Measurements from ENCODE around the gene REXO5.
"Not testable (repeated sequence)": the region's sequence is repeated elsewhere in the genome, so short reads cannot be mapped to it uniquely, and the experiment has no call there.

The REXO5 gene

DNA sequence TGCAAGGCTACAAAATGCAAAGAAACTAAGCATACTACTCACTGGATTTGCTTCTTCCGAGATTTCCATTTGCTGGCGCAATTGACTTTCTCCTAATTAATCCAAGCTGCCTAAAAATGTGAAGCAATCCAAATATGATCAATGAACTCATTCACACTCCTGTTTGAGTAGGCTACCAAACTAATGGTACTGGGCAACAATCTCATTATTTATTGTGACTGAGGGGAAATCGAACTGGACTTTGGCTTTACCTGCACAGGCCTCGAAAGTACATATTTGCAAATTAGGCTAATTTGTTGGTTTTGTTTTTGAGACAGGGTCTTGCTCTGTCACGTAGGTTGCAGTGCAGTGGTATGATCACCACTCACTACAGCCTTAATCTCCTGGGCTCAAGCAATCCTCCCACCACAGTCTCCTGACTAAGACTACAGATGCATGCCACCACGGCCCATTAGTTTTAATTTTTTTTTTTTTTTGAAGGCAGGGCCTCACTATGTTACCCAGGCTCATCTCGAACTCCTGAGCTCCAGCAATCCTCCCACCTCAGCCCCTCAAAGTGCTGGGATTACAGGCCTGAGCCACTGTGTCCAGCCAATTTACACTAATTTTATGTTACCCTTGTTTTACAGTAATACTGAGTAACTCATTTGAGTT is 2.6 kb upstream of the REXO5 start:
- no peak for DNase-seq

DNA sequence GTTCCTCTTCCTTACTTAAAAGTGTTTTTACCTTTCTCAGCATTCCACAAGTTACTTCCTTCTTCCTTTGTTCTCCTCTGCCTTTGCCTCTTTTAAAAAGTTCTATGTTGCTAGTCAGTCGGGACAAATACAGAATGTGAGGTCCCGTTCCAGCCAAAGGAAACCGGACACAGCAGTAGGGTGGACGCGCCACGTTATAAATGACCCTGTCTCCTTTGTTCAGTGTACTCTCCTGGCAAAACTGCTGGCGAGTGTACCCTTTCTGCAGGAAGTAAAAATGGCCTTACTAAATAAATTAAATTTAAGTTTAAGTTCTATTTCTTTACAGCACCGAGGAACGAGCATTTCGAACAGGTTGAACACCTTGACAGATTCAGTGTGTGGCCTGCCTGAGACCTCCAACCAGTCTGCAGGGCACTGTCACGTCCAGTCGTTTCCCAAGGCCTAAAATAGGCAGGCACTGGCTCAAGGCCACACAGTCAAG is 601 bp upstream of the REXO5 start:
- not testable (repeated sequence) for DNase-seq

DNA sequence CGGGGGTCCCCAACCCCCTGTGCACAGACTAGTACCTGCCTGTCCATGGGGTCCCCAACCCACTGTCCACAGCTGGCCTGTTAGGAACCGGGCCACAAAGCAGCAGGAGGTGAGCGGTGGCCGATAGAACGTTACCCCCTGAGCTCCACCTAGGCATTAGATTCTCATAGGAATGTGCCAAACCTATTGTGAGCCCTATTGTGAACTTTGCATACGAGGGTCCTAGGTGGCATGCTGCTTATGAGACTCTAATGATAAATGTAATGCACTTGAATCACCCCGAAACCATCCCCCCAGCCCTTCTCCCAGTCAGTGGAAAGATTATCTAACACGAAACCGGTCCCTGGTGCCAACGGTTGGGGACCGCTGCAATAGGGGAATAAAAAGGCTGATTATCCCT is 1.5 kb downstream of the REXO5 start:
- DNase-seq = no peak

DNA sequence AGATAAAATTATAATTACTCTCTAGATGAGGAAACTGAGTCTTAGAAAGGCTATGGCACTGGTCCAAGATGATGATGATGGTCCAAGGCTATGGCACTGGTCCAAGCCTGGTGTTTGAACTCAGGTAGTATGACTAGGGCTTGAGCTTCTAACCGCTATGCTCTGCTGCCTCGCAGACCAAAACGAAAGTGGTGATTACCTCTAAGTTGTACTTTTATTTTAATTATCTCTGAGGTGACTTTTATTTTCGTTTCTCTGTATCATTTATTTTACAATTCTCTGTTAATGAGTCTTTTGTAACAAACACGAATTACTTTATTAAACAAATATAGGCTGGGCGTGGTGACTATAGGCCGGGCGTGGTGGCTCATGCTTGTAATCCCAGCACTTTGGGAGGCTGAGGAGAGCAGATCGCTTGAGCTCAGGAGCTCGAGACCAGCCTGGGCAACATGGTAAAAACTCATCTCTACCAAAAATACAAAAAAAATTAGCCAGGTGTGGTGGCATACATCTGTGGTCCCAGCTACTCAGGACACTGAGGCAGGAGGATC is 5.6 kb downstream of the REXO5 start:
- no peak for DNase-seq

DNA sequence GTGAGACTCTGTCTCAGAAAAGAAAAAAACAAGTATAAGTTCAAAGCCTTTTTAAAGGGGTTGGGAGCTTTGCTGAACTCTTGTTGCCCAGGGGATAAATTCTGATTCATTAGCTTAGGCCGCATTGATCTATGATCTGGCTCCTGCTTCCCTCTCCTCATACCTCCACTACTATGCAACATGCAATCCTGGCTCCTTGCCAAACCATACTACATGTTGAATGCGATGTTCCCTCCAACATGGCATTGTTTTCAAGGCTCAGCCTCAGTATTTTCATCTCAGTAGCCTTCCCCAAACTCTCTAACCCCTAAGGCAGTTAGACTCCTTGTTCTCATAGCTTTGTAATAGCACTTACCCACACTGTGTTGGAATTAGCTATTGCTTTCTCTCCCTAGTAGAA is 6.2 kb downstream of the REXO5 start:
- DNase-seq = no peak

DNA sequence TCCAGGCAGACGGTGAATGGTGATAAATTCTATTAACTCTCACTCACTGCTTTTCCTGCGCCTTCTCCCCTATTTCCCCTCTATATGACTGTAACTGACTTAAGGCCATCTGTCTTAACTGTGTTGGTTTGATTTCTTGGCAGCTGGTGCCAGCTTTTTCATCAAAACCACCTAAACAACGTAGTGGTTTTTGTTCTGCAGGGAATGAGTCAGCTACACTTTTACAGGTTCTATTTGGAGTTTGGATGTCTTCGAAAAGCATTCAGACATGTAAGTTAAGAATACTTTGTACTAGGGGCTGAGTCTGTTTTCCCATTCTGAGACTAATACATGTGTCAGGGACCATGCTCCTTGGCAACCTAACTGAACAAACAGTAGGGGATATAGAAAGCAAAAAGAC is 8.5 kb downstream of the REXO5 start:
- no peak for DNase-seq

DNA sequence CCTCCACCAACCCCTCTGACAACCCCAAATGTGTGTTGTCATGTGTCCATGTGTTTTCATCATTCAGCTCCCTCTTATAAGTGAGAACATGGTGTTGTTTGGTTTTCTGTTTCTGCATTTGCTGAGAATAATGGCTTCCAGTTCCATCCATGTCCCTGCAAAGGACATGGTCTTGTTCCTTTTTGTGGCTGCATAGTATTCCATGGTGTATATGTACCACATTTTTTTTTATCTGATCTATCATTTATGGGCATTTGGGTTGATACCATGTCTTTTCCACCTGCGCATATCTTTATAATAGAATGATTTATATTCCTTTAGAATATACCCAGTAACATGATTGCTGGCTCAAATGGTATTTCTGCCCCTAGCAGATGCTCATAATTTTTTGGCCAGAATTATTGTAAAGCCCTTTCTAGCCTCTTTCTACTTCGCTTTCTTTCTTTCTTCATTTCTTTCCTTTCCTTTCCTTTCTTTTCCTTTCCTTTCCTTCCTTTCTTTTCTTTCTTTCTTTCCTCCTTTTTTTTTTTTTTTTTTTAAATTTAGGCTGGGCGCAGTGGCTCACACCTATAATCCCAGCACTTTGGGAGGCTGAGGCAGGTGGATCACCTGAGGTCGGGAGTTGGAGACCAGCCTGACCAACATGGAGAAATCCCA is 12.7 kb downstream of the REXO5 start:
- no peak for DNase-seq

DNA sequence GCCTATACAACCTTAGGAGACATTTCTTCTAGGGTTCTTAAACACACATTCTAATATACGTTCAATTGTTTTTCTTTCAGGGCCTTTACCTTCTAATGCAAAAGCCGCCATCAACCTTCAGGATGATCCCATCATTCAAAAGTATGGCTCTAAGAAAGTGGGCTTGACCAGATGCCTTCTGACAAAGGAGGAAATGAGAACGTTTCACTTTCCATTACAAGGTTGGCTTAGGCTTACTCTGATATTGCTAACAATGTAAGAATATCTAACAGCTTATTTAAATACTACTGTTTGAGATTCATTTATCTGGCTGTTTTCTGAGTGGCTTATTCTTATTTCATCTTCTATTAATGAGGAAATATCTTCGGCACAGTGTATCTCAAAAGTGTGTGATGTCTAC is 15.4 kb downstream of the REXO5 start:
- no peak for DNase-seq

DNA sequence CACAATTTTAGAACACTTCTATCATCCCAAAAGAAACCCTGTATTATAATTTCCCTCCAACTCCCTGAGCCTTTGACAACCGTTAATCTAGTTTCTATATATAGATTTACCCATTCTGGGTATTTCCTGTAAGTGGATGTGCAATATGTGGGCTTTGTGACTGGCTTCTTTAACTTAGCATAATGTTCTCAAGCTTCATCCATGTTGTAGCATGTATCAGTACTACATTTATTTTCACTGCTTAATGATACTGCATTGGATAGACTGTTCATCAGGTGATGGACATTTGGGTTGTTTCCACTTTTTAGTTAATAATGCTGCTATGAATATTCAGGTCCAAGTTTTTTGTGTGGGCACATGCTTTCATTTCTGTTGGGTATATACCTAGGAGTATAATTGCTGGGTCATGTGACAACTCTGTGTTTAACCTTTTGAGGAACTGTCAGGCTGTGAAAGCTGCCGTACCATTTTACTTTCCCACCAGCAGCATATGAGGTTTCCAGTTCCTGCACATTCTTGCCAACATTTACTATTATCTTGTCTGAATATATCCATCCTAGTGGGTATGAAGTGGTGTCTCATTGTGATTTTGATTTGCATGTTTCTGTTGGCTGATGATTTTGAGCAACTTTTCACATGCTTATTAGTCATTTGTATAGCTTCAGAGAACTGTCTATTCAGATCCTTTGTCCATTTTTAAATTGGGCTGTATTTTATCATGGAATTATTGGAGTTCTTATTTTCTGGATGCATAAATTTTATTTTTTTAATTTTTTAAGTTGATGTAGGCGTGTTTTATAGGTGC is 16.4 kb downstream of the REXO5 start:
- DNase-seq = no peak

DNA sequence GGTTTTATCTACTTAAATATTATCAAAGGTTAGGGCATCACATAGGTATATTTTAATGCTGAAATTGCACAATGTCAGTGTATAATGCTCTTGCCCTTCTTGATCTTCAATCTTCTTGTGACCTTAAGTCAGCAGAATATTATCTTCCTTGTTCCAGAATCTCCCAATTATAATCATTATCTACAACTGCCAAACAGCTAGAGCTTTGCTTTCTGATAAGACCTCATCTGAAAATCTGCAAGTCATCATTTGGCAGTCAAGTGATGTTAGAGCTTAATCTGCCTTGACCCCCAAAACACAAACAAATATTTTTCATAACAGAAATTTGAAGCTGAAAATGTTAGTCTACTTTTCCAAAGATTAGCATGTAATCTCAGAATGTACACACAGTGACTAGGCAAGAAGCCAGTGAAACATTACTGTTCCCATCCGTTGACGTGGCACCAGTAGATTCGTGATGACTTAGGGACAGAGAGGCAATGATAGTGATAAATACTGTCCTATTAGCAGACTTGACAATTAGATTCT is 19.8 kb downstream of the REXO5 start:
- DNase-seq = no peak

DNA sequence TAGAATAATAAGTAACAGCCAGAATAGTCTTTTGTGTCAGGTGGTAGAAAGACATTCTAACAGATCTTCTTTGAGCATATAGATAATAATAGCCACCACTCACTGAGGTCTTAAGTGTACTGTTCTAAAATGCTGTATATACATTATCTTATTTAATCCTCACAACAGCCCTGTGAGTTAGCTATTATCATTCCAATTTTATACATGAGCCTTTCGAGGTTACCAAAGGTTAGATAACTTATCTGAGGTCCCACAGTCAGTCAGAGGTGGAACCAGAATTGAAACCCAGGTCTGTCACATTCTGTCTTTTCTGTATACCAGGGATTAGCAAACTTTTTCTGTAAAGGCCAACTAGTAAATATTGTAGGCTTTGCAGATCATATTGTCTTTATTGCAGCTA is 23.2 kb downstream of the REXO5 start:
- DNase-seq = no peak

DNA sequence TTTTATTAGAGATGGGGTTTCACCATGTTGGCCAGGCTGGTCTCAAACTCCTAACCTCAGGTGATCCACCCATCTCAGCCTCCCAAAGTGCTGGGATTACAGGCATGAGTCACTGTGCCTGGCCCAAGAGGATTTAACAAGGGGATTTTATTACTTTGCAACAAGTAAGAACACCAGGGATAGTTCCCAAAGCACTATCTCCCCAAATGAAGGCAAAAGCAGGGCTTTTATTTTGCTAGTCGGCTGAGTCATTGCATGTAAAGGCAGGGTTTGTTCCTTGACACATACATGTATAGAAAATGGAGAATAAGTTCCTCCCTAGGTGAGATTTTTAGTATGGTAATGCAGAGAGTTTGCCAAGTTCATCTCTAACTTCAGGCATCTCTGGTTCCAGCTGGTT is 24.0 kb downstream of the REXO5 start:
- no peak for DNase-seq

DNA sequence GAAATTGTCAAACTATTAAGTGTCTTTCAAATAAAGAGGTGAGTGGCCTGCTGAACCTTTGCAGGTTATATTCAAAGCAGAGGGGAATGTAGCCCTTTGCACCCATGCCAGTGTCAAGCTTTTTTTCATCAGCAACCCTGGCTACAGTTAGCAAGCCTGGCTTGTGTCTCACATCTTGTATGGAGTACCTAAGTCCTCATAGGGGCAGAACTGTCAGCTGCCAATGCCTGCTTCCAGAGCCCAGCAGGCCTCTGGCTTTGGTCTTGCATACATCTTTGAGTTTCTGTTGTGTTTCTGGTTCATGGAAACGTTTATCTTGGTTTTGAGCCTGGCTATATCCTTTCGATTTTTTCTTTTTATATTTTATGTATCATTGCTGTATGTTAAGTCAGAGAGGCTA is 26.8 kb downstream of the REXO5 start:
- no peak for DNase-seq

DNA sequence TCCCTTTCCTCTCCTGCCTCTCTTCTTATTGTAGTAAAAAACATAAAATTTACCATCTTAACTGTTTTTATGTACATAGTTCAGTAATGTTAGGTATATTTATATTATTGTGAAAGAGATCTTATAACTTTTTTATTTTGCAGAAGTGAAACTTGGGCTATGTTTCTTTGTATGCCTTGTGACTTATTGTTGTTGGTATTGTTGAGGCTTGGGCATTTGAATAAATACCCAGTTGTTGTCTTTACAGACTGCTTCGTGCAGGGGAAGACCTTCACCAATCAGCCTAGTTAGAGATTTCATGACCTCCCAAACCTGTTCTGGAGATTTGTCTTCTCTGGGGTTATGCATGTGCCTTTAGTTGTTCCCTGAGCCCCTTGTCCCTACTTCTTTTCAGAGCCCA is 31.9 kb downstream of the REXO5 start:
- DNase-seq = no peak

DNA sequence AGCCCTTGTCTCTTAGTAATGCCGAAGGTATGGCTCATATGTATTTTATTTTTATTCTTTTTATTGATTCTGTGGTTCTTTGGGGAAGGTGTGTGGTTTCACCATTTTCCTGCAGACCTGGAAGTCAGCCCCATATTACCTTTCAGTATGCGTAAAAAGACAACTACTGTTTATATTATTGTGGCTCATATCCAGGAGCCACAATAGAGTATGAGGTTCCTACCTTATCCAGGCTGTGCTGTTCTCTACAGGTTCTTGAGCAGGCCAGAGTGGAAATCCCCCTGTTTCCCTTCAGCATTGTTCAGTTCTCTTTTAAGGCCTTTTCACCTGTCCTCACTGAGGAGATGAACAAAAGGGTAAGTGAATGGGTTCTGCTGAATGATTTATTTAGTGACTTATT is 33.2 kb downstream of the REXO5 start:
- no peak for DNase-seq

DNA sequence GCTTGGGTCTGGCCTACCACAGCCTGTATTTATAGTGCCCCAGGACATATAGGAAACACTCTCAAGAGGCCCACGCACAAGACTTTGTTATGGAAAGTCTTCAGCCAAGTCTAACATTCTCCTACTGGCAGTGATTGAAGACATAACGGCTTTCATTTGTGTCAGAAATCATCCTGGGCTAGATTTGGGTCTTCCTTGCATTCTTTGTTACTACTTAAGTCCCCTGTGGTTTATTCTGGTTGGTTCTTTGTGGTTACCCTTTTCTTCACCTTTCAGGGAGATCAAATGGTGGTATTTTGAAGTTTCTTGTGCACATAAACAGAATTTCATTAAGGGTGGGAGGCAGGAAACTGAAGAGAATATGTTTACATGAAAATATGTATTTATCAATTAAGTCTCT is 37.7 kb downstream of the REXO5 start:
- DNase-seq = no peak

DNA sequence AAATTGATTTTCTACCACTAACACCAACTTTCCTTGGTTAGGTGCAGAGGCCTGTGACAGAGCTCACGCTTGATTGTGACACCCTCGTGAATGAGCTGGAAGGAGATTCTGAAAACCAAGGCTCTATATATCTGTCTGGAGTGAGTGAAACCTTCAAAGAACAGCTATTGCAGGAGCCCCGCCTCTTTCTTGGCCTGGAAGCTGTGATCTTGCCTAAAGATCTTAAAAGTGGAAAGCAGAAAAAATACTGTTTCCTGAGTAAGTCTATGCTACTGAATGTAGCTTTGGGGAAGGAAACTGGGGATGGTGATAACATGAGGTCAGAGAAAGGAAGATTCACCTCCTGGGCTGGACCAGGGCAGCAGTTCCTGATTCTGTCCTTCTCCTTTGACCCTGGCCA is 38.3 kb downstream of the REXO5 start:
- DNase-seq = no peak

DNA sequence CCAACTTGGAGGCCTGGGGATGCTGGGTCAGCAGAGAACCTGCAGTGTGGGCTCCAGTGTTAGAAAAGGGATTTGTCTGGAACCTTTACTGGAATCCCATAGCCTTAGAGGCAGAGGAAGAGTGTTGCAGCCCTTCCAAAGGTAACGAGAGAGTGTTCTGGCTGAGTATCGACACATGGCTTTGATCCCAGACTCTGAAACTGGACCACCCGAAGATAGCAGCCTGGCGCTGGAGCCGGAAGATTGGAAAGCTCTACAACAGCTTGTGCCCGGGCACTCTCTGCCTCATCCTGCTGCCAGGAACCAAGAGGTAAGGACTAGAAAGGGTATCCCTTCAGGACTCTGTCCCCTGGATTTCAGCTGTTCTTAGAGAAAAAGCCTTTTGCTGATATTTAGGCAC is 39.7 kb downstream of the REXO5 start:
- DNase-seq = no peak

DNA sequence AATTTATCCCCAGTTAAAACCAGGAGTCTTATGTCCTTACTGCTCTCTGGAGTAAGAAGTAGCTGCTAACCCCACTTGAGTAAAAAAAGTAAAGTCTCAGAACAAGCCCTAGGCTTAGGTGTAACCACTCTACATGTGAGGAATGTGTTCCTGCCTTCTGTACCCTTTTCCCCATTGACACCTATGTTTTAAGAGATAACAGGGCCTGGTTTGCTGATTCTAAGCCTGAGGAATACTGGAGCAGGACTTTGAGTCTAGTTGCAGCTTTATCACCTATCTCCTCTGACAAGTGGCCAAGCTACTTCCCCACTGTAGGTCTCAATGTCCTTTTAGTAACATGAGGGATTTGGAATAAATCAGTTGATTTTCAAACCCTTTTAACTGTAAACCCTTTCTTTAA is 40.2 kb downstream of the REXO5 start:
- no peak for DNase-seq

DNA sequence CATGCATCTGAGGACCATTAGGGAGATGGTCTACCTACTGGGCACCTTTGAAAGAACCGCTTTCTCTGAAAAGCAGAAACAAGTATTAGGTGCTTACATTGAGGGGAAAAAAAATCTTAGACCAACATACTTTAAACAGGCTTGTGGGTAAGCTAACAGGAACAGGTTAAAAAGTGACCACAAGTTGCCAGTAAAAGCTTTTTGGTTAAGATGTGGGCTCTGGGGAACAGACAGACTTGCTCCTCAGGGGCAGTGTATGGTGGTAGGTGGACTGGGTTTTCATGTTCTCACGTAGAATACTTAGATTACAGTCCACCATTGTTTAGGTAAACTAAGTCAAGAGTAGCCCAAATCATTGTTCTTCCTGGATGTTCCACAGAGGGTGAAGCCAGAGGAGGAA is 41.2 kb downstream of the REXO5 start:
- DNase-seq = no peak

DNA sequence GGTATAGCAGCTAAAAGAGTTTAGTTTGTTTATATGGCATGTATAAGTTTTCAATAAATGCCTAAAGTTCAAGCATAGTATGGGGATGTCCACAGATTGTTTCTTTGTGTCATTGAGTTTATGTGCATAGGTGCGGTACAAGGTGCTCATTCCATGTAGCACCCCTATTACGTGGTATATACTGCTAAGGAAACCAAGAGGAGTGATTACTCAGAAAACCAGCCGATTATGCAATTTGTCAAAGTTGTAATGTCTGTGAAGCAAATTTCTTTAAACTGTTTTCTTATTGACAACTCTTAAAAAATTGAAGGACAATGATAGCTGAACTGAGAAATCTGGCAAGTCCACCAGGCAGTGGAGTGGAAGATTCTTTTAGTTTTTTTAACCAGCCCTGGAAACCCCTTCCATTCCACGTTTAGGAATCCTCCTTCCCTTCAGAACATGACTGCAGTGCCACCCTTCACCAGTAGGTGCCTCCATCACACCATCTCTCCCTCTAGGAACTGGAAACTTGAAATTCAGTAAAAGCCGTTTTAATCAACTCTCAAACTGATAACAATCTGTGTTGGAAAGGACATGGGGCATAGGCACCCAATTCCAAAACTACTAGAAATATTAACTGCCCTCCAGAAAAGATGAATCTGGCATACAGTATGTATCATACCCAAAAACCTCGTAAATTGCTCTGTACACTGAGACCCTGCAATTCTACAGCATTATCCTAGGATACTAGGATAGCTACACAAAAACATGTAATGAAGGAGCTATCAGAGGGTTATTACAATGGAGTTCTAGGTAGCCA is 43.5 kb downstream of the REXO5 start:
- DNase-seq = peak; percentile 8

DNA sequence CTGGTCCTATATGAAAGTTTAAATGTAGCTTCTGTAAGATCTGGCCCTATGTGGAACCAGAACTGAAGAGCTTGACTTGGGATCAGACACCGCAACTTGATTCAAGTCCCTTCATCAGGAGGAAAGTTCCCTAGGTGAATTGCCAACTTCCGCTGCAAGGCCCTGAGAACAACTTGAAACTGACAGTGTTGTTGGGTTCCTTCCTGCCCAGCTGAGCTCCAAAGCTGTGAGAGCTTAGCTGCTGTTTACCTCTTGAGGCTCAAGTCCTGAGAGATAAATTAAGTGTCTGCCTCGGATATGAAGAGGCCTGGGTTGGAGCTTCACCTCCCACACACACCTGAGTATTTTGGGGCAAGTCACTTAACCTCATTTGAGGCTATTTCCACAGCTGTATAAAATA is 44.7 kb downstream of the REXO5 start:
- DNase-seq = no peak

DNA sequence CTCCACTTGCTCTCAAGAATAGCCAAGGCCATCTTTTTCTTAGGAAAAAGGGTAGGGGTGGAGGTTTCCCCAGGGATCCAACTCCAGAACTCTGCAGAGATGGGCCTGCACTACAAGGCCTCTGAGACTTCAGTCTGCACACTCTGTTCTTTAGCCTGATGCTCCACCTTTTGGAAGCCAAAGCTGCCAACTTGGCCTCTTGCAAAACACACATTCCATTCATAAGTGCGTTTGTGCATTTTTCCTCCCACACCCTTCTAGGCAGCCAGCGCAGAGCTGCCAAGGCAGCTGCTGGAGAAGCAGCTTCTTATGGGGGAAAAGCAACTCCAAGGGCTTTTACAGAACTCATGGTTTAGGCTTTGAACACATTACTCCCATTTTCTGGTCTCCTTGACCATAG is 45.3 kb downstream of the REXO5 start:
- DNase-seq = no peak
